Endometrial microvascular endothelial cells (primary cell): ENCODE data around the gene ALG10. TPM values are rescaled to one million over a fixed set of nuclear protein-coding genes. Genes with fewer than 3 reads are reported as not detected.
"Not testable (repeated sequence)": the region's sequence is repeated elsewhere in the genome, so short reads cannot be mapped to it uniquely, and the experiment has no call there.

Source experiments
- in situ Hi-C: cut with HindIII; loops from 2 replicates; pipeline ENCODE4 v1.10.0; 2017; ENCODE audit warnings: low sequenced_read_pairs, low pct_unique_long_range_greater_than_20kb; ENCODE audit errors: inconsistent ontology term
- total RNA-seq: library from RNA; depleted of rRNA; stranded (reverse); fragments of >200 nt; gene quantifications from one replicate; pipeline ENCODE4 v1.2.3, GENCODE V29; 2015; ENCODE audit errors: inconsistent ontology term

ALG10 gene
- 8.8 TPM for total RNA-seq

GRCh38 chr12:34022079-34022830 lies at the start of gene ALG10:
ALG10 (plus strand) TSS chr12:34022496; CDS start chr12:34022600, 104 bp downstream.
- in situ Hi-C loops, result no loop called here

GRCh38 chr12:33972884-33973283 lies 49.4 kb upstream of the ALG10 start:
- in situ Hi-C loops, result not testable (repeated sequence)

- in situ Hi-C loops, result no loop called here
These were observed 44.4 kb upstream of the ALG10 start for GRCh38 chr12:33977887-33978286.

GRCh38 chr12:33988197-33988805 lies 34.0 kb upstream of the ALG10 start:
- in situ Hi-C loops, result no loop called here

- in situ Hi-C loops, result no loop called here
These were observed 33.4 kb upstream of the ALG10 start for GRCh38 chr12:33988913-33989312.

GRCh38 chr12:33994857-33995808 lies 27.2 kb upstream of the ALG10 start:
- in situ Hi-C loops, result no loop called here

GRCh38 chr12:34008835-34009234 lies 13.5 kb upstream of the ALG10 start:
- in situ Hi-C loops, result not testable (repeated sequence)

- in situ Hi-C loops, result no loop called here
These were observed 5.9 kb upstream of the ALG10 start for GRCh38 chr12:34016361-34016760.

GRCh38 chr12:34021071-34021470 lies 1.2 kb upstream of the ALG10 start:
- in situ Hi-C loops, result no loop called here

GRCh38 chr12:34027661-34028060 lies 5.4 kb downstream of the ALG10 start:
- in situ Hi-C loops, result not testable (repeated sequence)

GRCh38 chr12:34030591-34030990 lies 8.3 kb downstream of the ALG10 start:
- in situ Hi-C loops, result no loop called here

- in situ Hi-C loops, result no loop called here
These were observed 11.5 kb downstream of the ALG10 start for GRCh38 chr12:34033628-34034296.

- in situ Hi-C loops, result not testable (repeated sequence)
These were observed 16.1 kb downstream of the ALG10 start for GRCh38 chr12:34038357-34038756.

GRCh38 chr12:34046570-34046969 lies 24.3 kb downstream of the ALG10 start:
- in situ Hi-C loops, result no loop called here

GRCh38 chr12:34047855-34048254 lies 25.6 kb downstream of the ALG10 start:
- in situ Hi-C loops, result not testable (repeated sequence)

GRCh38 chr12:34048714-34049113 lies 26.4 kb downstream of the ALG10 start:
- in situ Hi-C loops, result no loop called here

- in situ Hi-C loops, result no loop called here
These were observed 29.2 kb downstream of the ALG10 start for GRCh38 chr12:34051486-34051885.

GRCh38 chr12:34054938-34055337 lies 32.6 kb downstream of the ALG10 start:
- in situ Hi-C loops, result no loop called here
